Measurements from ENCODE around the gene CACNG7.

DNA sequence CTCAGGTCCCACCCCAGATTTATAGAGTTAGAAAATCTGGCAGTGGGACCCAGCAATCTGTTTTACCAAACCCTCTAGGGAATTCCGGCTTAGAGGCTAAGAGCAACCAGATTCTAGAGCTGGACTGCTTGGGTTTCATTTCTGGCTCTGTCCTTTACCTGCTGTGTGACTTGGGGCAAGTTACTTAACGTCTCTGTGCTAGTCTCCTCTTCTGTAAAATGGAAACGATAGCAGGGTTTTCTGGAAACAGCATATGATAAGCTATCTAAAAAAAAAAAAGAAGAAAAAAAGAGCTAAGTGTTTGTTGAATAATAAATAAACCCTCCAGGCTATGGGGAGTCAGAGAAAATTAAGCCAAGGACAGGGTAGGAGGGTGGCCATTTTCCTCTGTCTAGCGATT, 11.6 kb upstream of the CACNG7 start:
- TF ChIP-seq, protein P1, sequence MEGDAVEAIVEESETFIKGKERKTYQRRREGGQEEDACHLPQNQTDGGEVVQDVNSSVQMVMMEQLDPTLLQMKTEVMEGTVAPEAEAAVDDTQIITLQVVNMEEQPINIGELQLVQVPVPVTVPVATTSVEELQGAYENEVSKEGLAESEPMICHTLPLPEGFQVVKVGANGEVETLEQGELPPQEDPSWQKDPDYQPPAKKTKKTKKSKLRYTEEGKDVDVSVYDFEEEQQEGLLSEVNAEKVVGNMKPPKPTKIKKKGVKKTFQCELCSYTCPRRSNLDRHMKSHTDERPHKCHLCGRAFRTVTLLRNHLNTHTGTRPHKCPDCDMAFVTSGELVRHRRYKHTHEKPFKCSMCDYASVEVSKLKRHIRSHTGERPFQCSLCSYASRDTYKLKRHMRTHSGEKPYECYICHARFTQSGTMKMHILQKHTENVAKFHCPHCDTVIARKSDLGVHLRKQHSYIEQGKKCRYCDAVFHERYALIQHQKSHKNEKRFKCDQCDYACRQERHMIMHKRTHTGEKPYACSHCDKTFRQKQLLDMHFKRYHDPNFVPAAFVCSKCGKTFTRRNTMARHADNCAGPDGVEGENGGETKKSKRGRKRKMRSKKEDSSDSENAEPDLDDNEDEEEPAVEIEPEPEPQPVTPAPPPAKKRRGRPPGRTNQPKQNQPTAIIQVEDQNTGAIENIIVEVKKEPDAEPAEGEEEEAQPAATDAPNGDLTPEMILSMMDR (IDR thresholded peaks at IDR 0.05): no peak
- no peak for TF ChIP-seq POLR2AphosphoS5 (IDR thresholded peaks at IDR 0.05)
- no peak for TF ChIP-seq POLR2A (IDR thresholded peaks at IDR 0.05)
- no peak for TF ChIP-seq EP300 (IDR thresholded peaks at IDR 0.05)
